GM23338 (cell line): ENCODE results near the gene FLRT2. TPM values are rescaled to one million over a fixed set of nuclear protein-coding genes. Genes with fewer than 3 reads are reported as not detected.

Source experiments
- ATAC-seq: fragments of 200-7000 bp; cut with Tn5 transposase; 3 replicates; pipeline ENCODE4 v1.9.1; 2020
- DNase-seq: peaks from one replicate; pipeline ENCODE4 v3.0.0-alpha.2; 2015; ENCODE audit warnings: low spot score
- H2AFZ ChIP-seq: fragments of 200-600 bp; sonication (generic); 2 replicates; pipeline ENCODE4 v1.8.0; 2016; ENCODE audit warnings: antibody characterized with exemption, mild to moderate bottlenecking, moderate library complexity
- H3F3A ChIP-seq: fragments of 200-600 bp; sonication (generic); replicated peaks from 2 replicates; pipeline ENCODE4 v1.8.0; 2017; ENCODE audit warnings: antibody characterized with exemption, mixed run types, low read depth
- H3K27ac ChIP-seq: fragments of 200-600 bp; sonication (generic); 2 replicates; pipeline ENCODE4 v1.6.1; 2016; ENCODE audit warnings: low read depth
- H3K27me3 ChIP-seq: fragments of 200-600 bp; sonication (generic); 2 replicates; pipeline ENCODE4 v1.8.0; 2016; ENCODE audit warnings: mild to moderate bottlenecking, mixed run types, moderate library complexity; ENCODE audit not compliant: insufficient read depth
- H3K36me3 ChIP-seq: fragments of 200-600 bp; sonication (generic); 2 replicates; pipeline ENCODE4 v1.8.0; 2016; ENCODE audit warnings: mild to moderate bottlenecking; ENCODE audit not compliant: insufficient read depth
- H3K4me1 ChIP-seq: fragments of 200-600 bp; sonication (generic); 2 replicates; pipeline ENCODE4 v1.8.0; 2016; ENCODE audit warnings: mild to moderate bottlenecking, moderate library complexity; ENCODE audit not compliant: insufficient read depth
- H3K4me2 ChIP-seq: fragments of 200-600 bp; sonication (generic); 2 replicates; pipeline ENCODE4 v1.7.1; 2017; ENCODE audit warnings: mixed run types
- H3K4me3 ChIP-seq: fragments of 200-600 bp; sonication (generic); 2 replicates; pipeline ENCODE4 v1.6.1; 2016; ENCODE audit warnings: mixed run types
- H3K79me2 ChIP-seq: fragments of 200-600 bp; sonication (generic); replicated peaks from 2 replicates; pipeline ENCODE4 v1.8.0; 2017; ENCODE audit warnings: mild to moderate bottlenecking; ENCODE audit not compliant: insufficient read depth
- H3K9me2 ChIP-seq: fragments of 200-600 bp; sonication (generic); 2 replicates; pipeline ENCODE4 v1.8.0; 2017; ENCODE audit not compliant: insufficient read depth
- H4K20me1 ChIP-seq: fragments of 200-600 bp; sonication (generic); replicated peaks from 2 replicates; pipeline ENCODE4 v1.8.0; 2017; ENCODE audit warnings: mild to moderate bottlenecking; ENCODE audit not compliant: insufficient read depth
- H3K27ac Mint-ChIP-seq: 2 replicates; pipeline ENCODE4 v1.8.0; 2020; ENCODE audit warnings: inconsistent platforms, mild to moderate bottlenecking, moderate library complexity, mixed read lengths
- H3K27me3 Mint-ChIP-seq: 3 replicates; pipeline ENCODE4 v1.8.0; 2022; ENCODE audit warnings: low read depth, mild to moderate bottlenecking, moderate library complexity, mixed read lengths, inconsistent platforms; ENCODE audit not compliant: insufficient read depth, poor library complexity
- H3K36me3 Mint-ChIP-seq: 3 replicates; pipeline ENCODE4 v1.8.0; 2021; ENCODE audit warnings: low read depth, mild to moderate bottlenecking, inconsistent platforms, moderate library complexity, mixed read lengths
- H3K4me1 Mint-ChIP-seq: 3 replicates; pipeline ENCODE4 v1.8.0; 2020; ENCODE audit warnings: mild to moderate bottlenecking, inconsistent platforms, mixed read lengths
- H3K4me3 Mint-ChIP-seq: 3 replicates; pipeline ENCODE4 v1.8.0; 2021; ENCODE audit warnings: moderate library complexity, mild to moderate bottlenecking, inconsistent platforms, mixed read lengths
- H3K9me3 Mint-ChIP-seq: 3 replicates; pipeline ENCODE4 v1.8.0; 2020; ENCODE audit warnings: moderate library complexity, mild to moderate bottlenecking, inconsistent platforms, mixed read lengths
- CREB1 ChIP-seq: fragments of 250-450 bp; sonication (Bioruptor Pico); IDR thresholded peaks from 2 replicates; pipeline ENCODE4 v1.5.0; 2020; ENCODE audit warnings: low read depth, mild to moderate bottlenecking, moderate library complexity
- CTCF ChIP-seq, 2 experiments: fragments of 200-600 bp in 1 of 2; sonication (generic) in 1 of 2; conservative IDR thresholded peaks; 2 replicates each; pipeline versions ENCODE4 v1.5.1 to v1.6.1; 2016 to 2017; ENCODE audit warnings: antibody characterized with exemption in 2 of 2, low read depth in 2 of 2, mild to moderate bottlenecking in 2 of 2, moderate library complexity in 1 of 2
- ETS1 ChIP-seq: IDR thresholded peaks from 2 replicates; pipeline ENCODE4 v1.6.1; 2016; ENCODE audit warnings: antibody characterized with exemption
- EZH2 ChIP-seq: fragments of 200-600 bp; sonication (generic); IDR thresholded peaks from one replicate; pipeline ENCODE4 v1.8.0; 2017; ENCODE audit warnings: antibody characterized with exemption, mild to moderate bottlenecking, low read depth; ENCODE audit not compliant: unreplicated experiment
- EZH2phosphoT487 ChIP-seq: fragments of 200-600 bp; sonication (generic); IDR thresholded peaks from one replicate; pipeline ENCODE4 v1.8.1; 2018; ENCODE audit warnings: antibody characterized with exemption; ENCODE audit not compliant: unreplicated experiment
- JUNB ChIP-seq: IDR thresholded peaks from one replicate; pipeline ENCODE4 v1.6.1; 2016; ENCODE audit warnings: antibody characterized with exemption; ENCODE audit not compliant: unreplicated experiment
- NANOG ChIP-seq: IDR thresholded peaks from 2 replicates; pipeline ENCODE4 v1.6.1; 2016; ENCODE audit warnings: antibody characterized with exemption, borderline replicate concordance
- POLR2AphosphoS5 ChIP-seq: IDR thresholded peaks from 2 replicates; pipeline ENCODE4 v1.6.1; 2016; ENCODE audit warnings: antibody characterized with exemption, low read depth
- REST ChIP-seq: IDR thresholded peaks from one replicate; pipeline ENCODE4 v1.6.1; 2018; ENCODE audit warnings: antibody characterized with exemption; ENCODE audit not compliant: unreplicated experiment
- ZNF114 ChIP-seq: fragments of 250-450 bp; sonication (Bioruptor Pico); IDR thresholded peaks from 2 replicates; pipeline ENCODE4 v1.5.0; 2020; ENCODE audit warnings: mild to moderate bottlenecking, moderate library complexity
- ZNF331 ChIP-seq: fragments of 250-450 bp; sonication (Bioruptor Pico); IDR thresholded peaks from 2 replicates; pipeline ENCODE4 v1.5.0; 2020; ENCODE audit warnings: low read depth, mild to moderate bottlenecking, moderate library complexity
- polyA plus RNA-seq: library from polyadenylated mRNA; unstranded; fragments of >200 nt; fragmentation: Nextera tagmentation; extraction: Ambion mirVana; gene quantifications from 2 replicates; pipeline ENCODE4 v1.2.1, GENCODE V29; 2016
- total RNA-seq: library from RNA; depleted of rRNA; stranded (reverse); fragments of >200 nt; shearing (Covaris generic); gene quantifications from 2 replicates; pipeline ENCODE4 v1.2.3, GENCODE V29; 2014
- TF ChIP-seq, protein P1 (sequence below): fragments of 250-450 bp; sonication (Bioruptor Pico); IDR thresholded peaks from 2 replicates; pipeline ENCODE4 v1.5.0; 2020; ENCODE audit warnings: mild to moderate bottlenecking, moderate library complexity

The FLRT2 gene
- total and polyA plus RNA-seq, 2 experiments from 2014 or later = 4.3 to 7.4 TPM

GRCh38 chr14:85613496-85613895 is 83.6 kb downstream of the FLRT2 start:
- no peaks in the 10 kb centered on the region for H3K36me3 ChIP-seq

More at GRCh38 chr14:85613496-85613895, 83.6 kb downstream of the FLRT2 start:
- no peak overlapping the region for H3K4me2 ChIP-seq
- Mint-ChIP-seq H3K9me3 (no peaks in the 10 kb centered on the region; the same call in 2 of the 3 replicates), H3K4me3 (no peak overlapping the region), H3K27me3 (peaks cover 2% of the 10 kb centered on the region), H3K4me1 (peaks cover 30% of the 10 kb centered on the region; the same call in 2 of the 3 replicates), H3K36me3 (no peaks in the 10 kb centered on the region), H3K27ac (no peak overlapping the region)
- no peaks in the 10 kb centered on the region for H4K20me1 ChIP-seq
- no peaks in the 10 kb centered on the region for H3K27me3 ChIP-seq
- H3K27ac ChIP-seq = no peak overlapping the region
- no peaks in the 10 kb centered on the region for H3F3A ChIP-seq
- peaks cover 18% of the 10 kb centered on the region for H3K4me1 ChIP-seq
- peak; percentile 28; the same call in 2 of the 3 replicates for ATAC-seq
- no peak overlapping the region for H3K4me3 ChIP-seq
- H3K79me2 ChIP-seq = no peaks in the 10 kb centered on the region
- no peak for TF ChIP-seq ZNF331 (CRISPR knock-in tag)
- no peak for TF ChIP-seq JUNB
- no peak for TF ChIP-seq POLR2AphosphoS5
- no peak for TF ChIP-seq NANOG
- no peak for TF ChIP-seq ETS1
- no peak for TF ChIP-seq REST
- TF ChIP-seq ZNF114 = no peak
- no peak for TF ChIP-seq CREB1 (CRISPR knock-in tag)
- no peak for TF ChIP-seq EZH2phosphoT487
- TF ChIP-seq, protein P1, sequence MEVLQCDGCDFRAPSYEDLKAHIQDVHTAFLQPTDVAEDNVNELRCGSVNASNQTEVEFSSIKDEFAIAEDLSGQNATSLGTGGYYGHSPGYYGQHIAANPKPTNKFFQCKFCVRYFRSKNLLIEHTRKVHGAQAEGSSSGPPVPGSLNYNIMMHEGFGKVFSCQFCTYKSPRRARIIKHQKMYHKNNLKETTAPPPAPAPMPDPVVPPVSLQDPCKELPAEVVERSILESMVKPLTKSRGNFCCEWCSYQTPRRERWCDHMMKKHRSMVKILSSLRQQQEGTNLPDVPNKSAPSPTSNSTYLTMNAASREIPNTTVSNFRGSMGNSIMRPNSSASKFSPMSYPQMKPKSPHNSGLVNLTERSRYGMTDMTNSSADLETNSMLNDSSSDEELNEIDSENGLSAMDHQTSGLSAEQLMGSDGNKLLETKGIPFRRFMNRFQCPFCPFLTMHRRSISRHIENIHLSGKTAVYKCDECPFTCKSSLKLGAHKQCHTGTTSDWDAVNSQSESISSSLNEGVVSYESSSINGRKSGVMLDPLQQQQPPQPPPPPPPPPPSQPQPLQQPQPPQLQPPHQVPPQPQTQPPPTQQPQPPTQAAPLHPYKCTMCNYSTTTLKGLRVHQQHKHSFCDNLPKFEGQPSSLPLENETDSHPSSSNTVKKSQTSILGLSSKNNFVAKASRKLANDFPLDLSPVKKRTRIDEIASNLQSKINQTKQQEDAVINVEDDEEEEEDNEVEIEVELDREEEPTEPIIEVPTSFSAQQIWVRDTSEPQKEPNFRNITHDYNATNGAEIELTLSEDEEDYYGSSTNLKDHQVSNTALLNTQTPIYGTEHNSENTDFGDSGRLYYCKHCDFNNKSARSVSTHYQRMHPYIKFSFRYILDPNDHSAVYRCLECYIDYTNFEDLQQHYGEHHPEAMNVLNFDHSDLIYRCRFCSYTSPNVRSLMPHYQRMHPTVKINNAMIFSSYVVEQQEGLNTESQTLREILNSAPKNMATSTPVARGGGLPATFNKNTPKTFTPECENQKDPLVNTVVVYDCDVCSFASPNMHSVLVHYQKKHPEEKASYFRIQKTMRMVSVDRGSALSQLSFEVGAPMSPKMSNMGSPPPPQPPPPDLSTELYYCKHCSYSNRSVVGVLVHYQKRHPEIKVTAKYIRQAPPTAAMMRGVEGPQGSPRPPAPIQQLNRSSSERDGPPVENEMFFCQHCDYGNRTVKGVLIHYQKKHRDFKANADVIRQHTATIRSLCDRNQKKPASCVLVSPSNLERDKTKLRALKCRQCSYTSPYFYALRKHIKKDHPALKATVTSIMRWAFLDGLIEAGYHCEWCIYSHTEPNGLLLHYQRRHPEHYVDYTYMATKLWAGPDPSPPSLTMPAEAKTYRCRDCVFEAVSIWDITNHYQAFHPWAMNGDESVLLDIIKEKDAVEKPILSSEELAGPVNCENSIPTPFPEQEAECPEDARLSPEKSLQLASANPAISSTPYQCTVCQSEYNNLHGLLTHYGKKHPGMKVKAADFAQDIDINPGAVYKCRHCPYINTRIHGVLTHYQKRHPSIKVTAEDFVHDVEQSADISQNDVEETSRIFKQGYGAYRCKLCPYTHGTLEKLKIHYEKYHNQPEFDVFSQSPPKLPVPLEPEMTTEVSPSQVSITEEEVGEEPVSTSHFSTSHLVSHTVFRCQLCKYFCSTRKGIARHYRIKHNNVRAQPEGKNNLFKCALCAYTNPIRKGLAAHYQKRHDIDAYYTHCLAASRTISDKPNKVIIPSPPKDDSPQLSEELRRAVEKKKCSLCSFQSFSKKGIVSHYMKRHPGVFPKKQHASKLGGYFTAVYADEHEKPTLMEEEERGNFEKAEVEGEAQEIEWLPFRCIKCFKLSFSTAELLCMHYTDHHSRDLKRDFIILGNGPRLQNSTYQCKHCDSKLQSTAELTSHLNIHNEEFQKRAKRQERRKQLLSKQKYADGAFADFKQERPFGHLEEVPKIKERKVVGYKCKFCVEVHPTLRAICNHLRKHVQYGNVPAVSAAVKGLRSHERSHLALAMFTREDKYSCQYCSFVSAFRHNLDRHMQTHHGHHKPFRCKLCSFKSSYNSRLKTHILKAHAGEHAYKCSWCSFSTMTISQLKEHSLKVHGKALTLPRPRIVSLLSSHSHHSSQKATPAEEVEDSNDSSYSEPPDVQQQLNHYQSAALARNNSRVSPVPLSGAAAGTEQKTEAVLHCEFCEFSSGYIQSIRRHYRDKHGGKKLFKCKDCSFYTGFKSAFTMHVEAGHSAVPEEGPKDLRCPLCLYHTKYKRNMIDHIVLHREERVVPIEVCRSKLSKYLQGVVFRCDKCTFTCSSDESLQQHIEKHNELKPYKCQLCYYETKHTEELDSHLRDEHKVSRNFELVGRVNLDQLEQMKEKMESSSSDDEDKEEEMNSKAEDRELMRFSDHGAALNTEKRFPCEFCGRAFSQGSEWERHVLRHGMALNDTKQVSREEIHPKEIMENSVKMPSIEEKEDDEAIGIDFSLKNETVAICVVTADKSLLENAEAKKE (CRISPR knock-in tag) = no peak
- no peak for TF ChIP-seq EZH2
- no peak for TF ChIP-seq CTCF (conservative IDR thresholded peaks at IDR 0.05; ENCODE audit: low read depth in 2 of 2)
- H2AFZ ChIP-seq = no peak overlapping the region
- DNase-seq = no peak
- 0 out of 2 replicates have a peak, but pooled peaks cover 4% of the 10 kb centered on the region for H3K9me2 ChIP-seq
